Transverse colon (tissue), 4 donors: Measurements from ENCODE around the gene SLC25A10.

ENCODE experiments used
- CTCF ChIP-seq, 5 experiments: fragments of 200-600 bp in 3 of 5; fragments of 450-650 bp in 2 of 5; sonication (generic) in 3 of 5; IDR thresholded peaks; 1 replicate in 2 of 5; 2 replicates in 3 of 5; pipeline ENCODE4 v1.5.1; 2016 to 2017; ENCODE audit warnings: antibody characterized with exemption in 5 of 5, inconsistent platforms in 3 of 5, mild to moderate bottlenecking in 2 of 5, moderate library complexity in 1 of 5
- EP300 ChIP-seq: sonication (generic); formaldehyde crosslinking; IDR thresholded peaks from one replicate; pipeline ENCODE4 v1.6.1; 2017; ENCODE audit warnings: antibody characterized with exemption, low read depth
- POLR2A ChIP-seq: fragments of 450-650 bp; IDR thresholded peaks from one replicate; pipeline ENCODE4 v1.6.1; 2016; ENCODE audit warnings: antibody characterized with exemption, mild to moderate bottlenecking, moderate library complexity
- POLR2AphosphoS5 ChIP-seq, 3 donors: sonication (generic); formaldehyde crosslinking; IDR thresholded peaks; one replicate each; pipeline ENCODE4 v1.6.1; 2016; ENCODE audit warnings: antibody characterized with exemption in 3 of 3

- TF ChIP-seq EP300 = no peak
- TF ChIP-seq CTCF (IDR thresholded peaks at IDR 0.05) = no peak
- no peak for TF ChIP-seq POLR2A
- no peak for TF ChIP-seq POLR2AphosphoS5 (IDR thresholded peaks at IDR 0.05)
Observed at GRCh38 chr17:81672504-81672903, 39.6 kb upstream of the SLC25A10 start.
